Endothelial cell of umbilical vein (primary cell): ENCODE data around the gene SLX1A. TPM values are rescaled to one million over a fixed set of nuclear protein-coding genes. Genes with fewer than 3 reads are reported as not detected.

ENCODE experiments used
- BruUV-seq: library from RNA; stranded (reverse); fragments of 400-500 nt; replicated peaks from 2 replicates; lab custom pipeline; 2021; lab: Mats Ljungman, UMichigan
- CTCF ChIA-PET: fragments of 300-600, 350-600 bp; sonication (Branson Sonifier 250); formaldehyde crosslinking; loops from one replicate; lab custom pipeline; 2021; ENCODE audit warnings: antibody characterized with exemption, inconsistent platforms; lab: Charles Lee
- POLR2A ChIA-PET: fragments of 300-600, 350-600 bp; sonication (Branson Sonifier 250); formaldehyde crosslinking; loops from one replicate; lab custom pipeline; 2021; ENCODE audit warnings: antibody characterized with exemption, inconsistent platforms; lab: Charles Lee
- DNase-seq: peaks from one replicate; pipeline ENCODE4 v3.0.0-alpha.2; 2011; ENCODE audit warnings: low read depth, low spot score
- FAIRE-seq: peaks from 2 replicates; lab custom pipeline; 2011; peaks lifted over from hg19 to GRCh38; lab: Jason Lieb, UNC
- H2AFZ ChIP-seq: 2 replicates; pipeline ENCODE4 v1.6.0; 2012; ENCODE audit warnings: low read depth, low read length, control low read depth, inconsistent platforms
- H3K27ac ChIP-seq: 2 replicates; pipeline ENCODE4 v1.5.1; 2011; ENCODE audit warnings: low read depth, mild to moderate bottlenecking, control low read depth, low read length, moderate library complexity; ENCODE audit not compliant: insufficient read depth
- H3K27me3 ChIP-seq, 2 experiments: 2 replicates each; pipeline versions ENCODE4 v1.6.0 to v1.6.1; 2011; ENCODE audit warnings: low read length in 2 of 2, mixed read lengths in 1 of 2; ENCODE audit not compliant: control insufficient read depth in 2 of 2, insufficient read depth in 2 of 2
- H3K36me3 ChIP-seq, 2 experiments: 2 replicates in 1 of 2; 3 replicates in 1 of 2; pipeline ENCODE4 v1.5.1; 2011; ENCODE audit warnings: low read length in 2 of 2, mild to moderate bottlenecking in 1 of 2, moderate library complexity in 1 of 2; ENCODE audit not compliant: control insufficient read depth in 2 of 2, insufficient read depth in 2 of 2; ENCODE audit errors: extremely low read depth in 1 of 2
- H3K4me1 ChIP-seq: 3 replicates; pipeline ENCODE4 v1.5.1; 2011; ENCODE audit warnings: mild to moderate bottlenecking, low read length; ENCODE audit not compliant: control insufficient read depth, insufficient read depth; ENCODE audit errors: extremely low read depth
- H3K4me2 ChIP-seq: 2 replicates; pipeline ENCODE4 v1.6.1; 2011; ENCODE audit warnings: low read length, control low read depth, mixed read lengths; ENCODE audit not compliant: insufficient read depth
- H3K4me3 ChIP-seq, 3 experiments: fragments of 200-600 bp in 1 of 3; sonication (generic), shearing (Covaris generic) in 1 of 3; replicated peaks in 1 of 3; 2 replicates each; pipeline ENCODE4 v1.5.1; 2011 to 2016; ENCODE audit warnings: control low read depth in 3 of 3, low read length in 3 of 3, mild to moderate bottlenecking in 2 of 3, inconsistent platforms in 1 of 3, low read depth in 1 of 3, moderate library complexity in 1 of 3; ENCODE audit not compliant: insufficient read depth in 1 of 3
- H3K79me2 ChIP-seq: 2 replicates; pipeline ENCODE4 v1.6.0; 2012; ENCODE audit warnings: low read length, inconsistent platforms; ENCODE audit not compliant: control insufficient read depth, insufficient read depth
- H3K9ac ChIP-seq: replicated peaks from 2 replicates; pipeline ENCODE3; 2011; ENCODE audit warnings: low read length, control low read depth; ENCODE audit not compliant: insufficient read depth; ENCODE audit errors: extremely low read depth
- H3K9me1 ChIP-seq: replicated peaks from 3 replicates; pipeline ENCODE4 v1.6.0; 2011; ENCODE audit warnings: mild to moderate bottlenecking, low read length; ENCODE audit not compliant: control insufficient read depth, insufficient read depth; ENCODE audit errors: extremely low read depth
- H3K9me3 ChIP-seq: replicated peaks from 2 replicates; pipeline ENCODE4 v1.5.1; 2012; ENCODE audit warnings: low read length, inconsistent platforms; ENCODE audit not compliant: control insufficient read depth, insufficient read depth
- H4K20me1 ChIP-seq: replicated peaks from 2 replicates; pipeline ENCODE3; 2011; ENCODE audit warnings: mild to moderate bottlenecking, low read length; ENCODE audit not compliant: control insufficient read depth, insufficient read depth; ENCODE audit errors: extremely low read depth
- EZH2 ChIP-seq: IDR thresholded peaks from 2 replicates; pipeline ENCODE4 v1.6.1; 2012; ENCODE audit warnings: borderline replicate concordance, low read depth, mild to moderate bottlenecking, moderate library complexity, low read length, inconsistent platforms; ENCODE audit not compliant: severe bottlenecking
- FOS ChIP-seq: IDR thresholded peaks from 2 replicates; pipeline ENCODE4 v1.6.1; 2011; ENCODE audit warnings: mild to moderate bottlenecking, low read length, moderate library complexity, borderline replicate concordance; ENCODE audit not compliant: insufficient read depth
- JUN ChIP-seq: IDR thresholded peaks from 2 replicates; pipeline ENCODE4 v1.6.1; 2011; ENCODE audit warnings: borderline replicate concordance, low read depth; ENCODE audit not compliant: insufficient read length, insufficient read depth
- MYC ChIP-seq: IDR thresholded peaks from one replicate; pipeline ENCODE4 v1.6.1; 2011; ENCODE audit warnings: mild to moderate bottlenecking, low read depth, low read length
- POLR2A ChIP-seq: IDR thresholded peaks from 2 replicates; pipeline ENCODE4 v1.6.1; 2012; ENCODE audit warnings: low read depth, mild to moderate bottlenecking, control low read depth, low read length
- POLR2AphosphoS5 ChIP-seq: IDR thresholded peaks from 2 replicates; pipeline ENCODE4 v1.6.1; 2012; ENCODE audit warnings: low read depth, mild to moderate bottlenecking, control low read depth, low read length, moderate library complexity; ENCODE audit not compliant: insufficient read depth
- dilution Hi-C: fragments of 300-500 bp; cut with MboI; formaldehyde crosslinking; loops from one replicate; pipeline ENCODE4 v1.15.0; 2019; ENCODE audit warnings: low sequenced_read_pairs; ENCODE audit not compliant: extremely low pct_ligation_motif_present
- intact Hi-C: fragments of 100-400 bp; cut with micrococcal nuclease; formaldehyde crosslinking; loops from one replicate; pipeline ENCODE4 v1.10.0; 2022
- polyA plus RNA-seq, 4 experiments: library from polyadenylated mRNA; depleted of rRNA in 3 of 4; stranded (reverse) in 3 of 4; unstranded in 1 of 4; fragments of >200 nt; gene quantifications; 2 replicates each; pipeline versions ENCODE4 v1.2.1 to v1.2.3, GENCODE V29; 2011 to 2012; ENCODE audit warnings: missing spikeins in 1 of 4
- total RNA-seq: library from RNA; stranded (reverse); gene quantifications from 2 replicates; pipeline ENCODE4 v1.2.3, GENCODE V29; 2021
- TF ChIP-seq, protein P1 (sequence below): IDR thresholded peaks from 2 replicates; pipeline ENCODE4 v1.6.1; 2011; ENCODE audit not compliant: insufficient read depth, insufficient read length
- TF ChIP-seq, protein P2 (sequence below), 2 donors: IDR thresholded peaks; 1 replicate in 1 of 2; 2 replicates in 1 of 2; pipeline ENCODE4 v1.5.1; 2011; ENCODE audit warnings: low read length in 2 of 2, mild to moderate bottlenecking in 2 of 2, moderate library complexity in 2 of 2, control low read depth in 1 of 2, inconsistent platforms in 1 of 2, low read depth in 1 of 2; ENCODE audit not compliant: insufficient read depth in 1 of 2; ENCODE audit errors: extremely low read depth in 1 of 2

The SLX1A gene
- total and polyA plus RNA-seq, 2 donors (not counting 3 experiments of a cell fraction or from before 2014, with no cell fraction given) = 28.9 to 30.9 TPM

DNA sequence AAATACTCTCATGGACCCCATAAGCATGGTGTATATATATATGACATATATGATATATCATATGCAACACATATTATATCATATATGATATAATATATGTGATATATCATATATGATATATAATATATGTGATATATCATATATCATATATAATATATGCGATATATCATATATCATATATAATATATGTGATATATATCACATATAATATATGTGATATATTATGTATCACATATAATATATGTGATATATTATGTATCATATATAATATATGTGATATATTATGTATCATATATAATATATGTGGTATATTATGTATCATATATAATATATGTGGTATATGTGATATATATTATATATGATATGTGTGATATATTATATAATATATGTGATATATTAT, 48.8 kb upstream of the SLX1A start:
- intact Hi-C loops = no loop called here
- no peak overlapping the region for H3K27ac ChIP-seq
- no peak overlapping the region for H2AFZ ChIP-seq
- CTCF ChIA-PET = no interaction called here
- no TSS peak for BruUV-seq
- FAIRE-seq = no peak
- POLR2A ChIA-PET = no interaction called here
- H3K4me2 ChIP-seq = no peak overlapping the region
- H3K9me1 ChIP-seq = no peaks in the 10 kb centered on the region
- H3K4me3 ChIP-seq = no peak overlapping the region
- H4K20me1 ChIP-seq = no peaks in the 10 kb centered on the region
- H3K9ac ChIP-seq = no peak overlapping the region
- H3K9me3 ChIP-seq = no peaks in the 10 kb centered on the region
- no peaks in the 10 kb centered on the region for H3K27me3 ChIP-seq
- H3K79me2 ChIP-seq = no peaks in the 10 kb centered on the region
- no peak for DNase-seq
- TF ChIP-seq, protein P1, sequence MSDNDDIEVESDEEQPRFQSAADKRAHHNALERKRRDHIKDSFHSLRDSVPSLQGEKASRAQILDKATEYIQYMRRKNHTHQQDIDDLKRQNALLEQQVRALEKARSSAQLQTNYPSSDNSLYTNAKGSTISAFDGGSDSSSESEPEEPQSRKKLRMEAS = no peak
- TF ChIP-seq POLR2A = no peak
- TF ChIP-seq, protein P2, sequence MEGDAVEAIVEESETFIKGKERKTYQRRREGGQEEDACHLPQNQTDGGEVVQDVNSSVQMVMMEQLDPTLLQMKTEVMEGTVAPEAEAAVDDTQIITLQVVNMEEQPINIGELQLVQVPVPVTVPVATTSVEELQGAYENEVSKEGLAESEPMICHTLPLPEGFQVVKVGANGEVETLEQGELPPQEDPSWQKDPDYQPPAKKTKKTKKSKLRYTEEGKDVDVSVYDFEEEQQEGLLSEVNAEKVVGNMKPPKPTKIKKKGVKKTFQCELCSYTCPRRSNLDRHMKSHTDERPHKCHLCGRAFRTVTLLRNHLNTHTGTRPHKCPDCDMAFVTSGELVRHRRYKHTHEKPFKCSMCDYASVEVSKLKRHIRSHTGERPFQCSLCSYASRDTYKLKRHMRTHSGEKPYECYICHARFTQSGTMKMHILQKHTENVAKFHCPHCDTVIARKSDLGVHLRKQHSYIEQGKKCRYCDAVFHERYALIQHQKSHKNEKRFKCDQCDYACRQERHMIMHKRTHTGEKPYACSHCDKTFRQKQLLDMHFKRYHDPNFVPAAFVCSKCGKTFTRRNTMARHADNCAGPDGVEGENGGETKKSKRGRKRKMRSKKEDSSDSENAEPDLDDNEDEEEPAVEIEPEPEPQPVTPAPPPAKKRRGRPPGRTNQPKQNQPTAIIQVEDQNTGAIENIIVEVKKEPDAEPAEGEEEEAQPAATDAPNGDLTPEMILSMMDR (IDR thresholded peaks at IDR 0.05; ENCODE audit: extremely low read depth in 1 of 2, insufficient read depth in 1 of 2, low read depth in 1 of 2, low read length in 2 of 2) = no peak
- no peak for TF ChIP-seq POLR2AphosphoS5
- no peak for TF ChIP-seq EZH2
- no peak for TF ChIP-seq FOS
- no peak for TF ChIP-seq JUN
- no peak for TF ChIP-seq MYC
- dilution Hi-C loops = no loop called here
- H3K36me3 ChIP-seq = no peaks in the 10 kb centered on the region
- H3K4me1 ChIP-seq = no peaks in the 10 kb centered on the region
